NCI-H1694 (cell line): ENCODE measurements around the gene C1QTNF3.
"Not testable (repeated sequence)": the region's sequence is repeated elsewhere in the genome, so short reads cannot be mapped to it uniquely, and the experiment has no call there.

Source experiments
- DNase-seq: peaks from one replicate; lab custom pipeline; 2025; lab: John Stamatoyannopoulos, UW

Gene C1QTNF3

GRCh38 chr5:34021334-34021733 lies 21.7 kb downstream of the C1QTNF3 start:
- no peak for DNase-seq

- DNase-seq = no peak
Measured at GRCh38 chr5:34020726-34021125, 22.3 kb downstream of the C1QTNF3 start.

- no peak for DNase-seq
Measured at GRCh38 chr5:34017254-34017653, 25.8 kb downstream of the C1QTNF3 start.

- DNase-seq = no peak
Measured at GRCh38 chr5:34016750-34017149, 26.3 kb downstream of the C1QTNF3 start.

GRCh38 chr5:34016222-34016621 lies 26.8 kb downstream of the C1QTNF3 start:
- DNase-seq = no peak

- no peak for DNase-seq
Measured at GRCh38 chr5:34015120-34015822, 27.7 kb downstream of the C1QTNF3 start.

- no peak for DNase-seq
Measured at GRCh38 chr5:34014626-34015025, 28.4 kb downstream of the C1QTNF3 start.

GRCh38 chr5:34013547-34013946 lies 29.5 kb downstream of the C1QTNF3 start:
- no peak for DNase-seq

- DNase-seq = no peak
Measured at GRCh38 chr5:34012791-34013190, 30.2 kb downstream of the C1QTNF3 start.

- no peak for DNase-seq
Measured at GRCh38 chr5:34011536-34011935, 31.5 kb downstream of the C1QTNF3 start.

- DNase-seq = not testable (repeated sequence)
Measured at GRCh38 chr5:34010146-34010545, 32.9 kb downstream of the C1QTNF3 start.

GRCh38 chr5:34009610-34010009 lies 33.4 kb downstream of the C1QTNF3 start:
- DNase-seq = no peak

- DNase-seq = no peak
Measured at GRCh38 chr5:34008802-34009201, 34.2 kb downstream of the C1QTNF3 start.

GRCh38 chr5:34007621-34008600 lies 35.1 kb downstream of the C1QTNF3 start, which contains the start of gene AMACR:
Gene AMACR (minus strand): TSS chr5:34008050. CDS start chr5:34008019, 31 bp downstream.
- DNase-seq = peak; percentile 87

GRCh38 chr5:34007201-34007620 lies 35.8 kb downstream of the C1QTNF3 start:
- DNase-seq = no peak

- DNase-seq = no peak
Measured at GRCh38 chr5:34005681-34006080, 37.3 kb downstream of the C1QTNF3 start.

- DNase-seq = no peak
Measured at GRCh38 chr5:34005211-34005610, 37.8 kb downstream of the C1QTNF3 start.

GRCh38 chr5:34003941-34004340 lies 39.1 kb downstream of the C1QTNF3 start:
- DNase-seq = no peak

GRCh38 chr5:34002629-34003328 lies 40.2 kb downstream of the C1QTNF3 start:
- DNase-seq = no peak

- peak; percentile 70 for DNase-seq
Measured at GRCh38 chr5:34001241-34001841, 41.7 kb downstream of the C1QTNF3 start.

GRCh38 chr5:33999978-34000377 lies 43.0 kb downstream of the C1QTNF3 start:
- DNase-seq = no peak
